ENCODE data around the gene ENTPD8.

ENTPD8 gene

GRCh38 chr9:137441289-137441934 lies at the start of gene ENTPD8:
Gene ENTPD8, minus strand, starts transcription at chr9:137441357. Its CDS starts 3,072 bp downstream, at chr9:137438285.
- no peak for DNase-seq

GRCh38 chr9:137490532-137491186 lies 49.5 kb upstream of the ENTPD8 start:
- no peak for DNase-seq

GRCh38 chr9:137488906-137489305 lies 47.7 kb upstream of the ENTPD8 start:
- DNase-seq = no peak

GRCh38 chr9:137488327-137488653 lies 47.1 kb upstream of the ENTPD8 start:
- no peak for DNase-seq

GRCh38 chr9:137487454-137488326 lies 46.5 kb upstream of the ENTPD8 start:
- DNase-seq = no peak

GRCh38 chr9:137486545-137487453 lies 45.6 kb upstream of the ENTPD8 start:
- no peak for DNase-seq

GRCh38 chr9:137486141-137486490 lies 45.0 kb upstream of the ENTPD8 start:
- DNase-seq = no peak

GRCh38 chr9:137485343-137486140 lies 44.4 kb upstream of the ENTPD8 start:
- no peak for DNase-seq

GRCh38 chr9:137484551-137485315 lies 43.6 kb upstream of the ENTPD8 start:
- DNase-seq = no peak

GRCh38 chr9:137482094-137482781 lies 41.1 kb upstream of the ENTPD8 start:
- no peak for DNase-seq

- DNase-seq = no peak
Observed at GRCh38 chr9:137480686-137481683, 39.8 kb upstream of the ENTPD8 start.

GRCh38 chr9:137479892-137480685 lies 38.9 kb upstream of the ENTPD8 start:
- DNase-seq = no peak

GRCh38 chr9:137478962-137479861 lies 38.1 kb upstream of the ENTPD8 start:
- no peak for DNase-seq

- DNase-seq = no peak
Observed at GRCh38 chr9:137478613-137478961, 37.4 kb upstream of the ENTPD8 start.

GRCh38 chr9:137477778-137478612 lies 36.8 kb upstream of the ENTPD8 start:
- DNase-seq = no peak

GRCh38 chr9:137476856-137477255 lies 35.7 kb upstream of the ENTPD8 start:
- DNase-seq = no peak
